Neural crest cell (in vitro differentiated cells): ENCODE results near the gene ENOX1. TPM values are rescaled to one million over a fixed set of nuclear protein-coding genes. Genes with fewer than 3 reads are reported as not detected.
A peak's percentile ranks its signal among the peaks of the same experiment; 100 is the strongest.

Source experiments
- DNase-seq: peaks from one replicate; pipeline ENCODE4 v3.0.0; 2021; ENCODE audit warnings: low read depth, mixed read lengths, low spot score
- H3K27ac Mint-ChIP-seq: one replicate; pipeline ENCODE4 v1.8.0; 2021; ENCODE audit warnings: mild to moderate bottlenecking, mixed read lengths; ENCODE audit not compliant: unreplicated experiment
- H3K27me3 Mint-ChIP-seq: 2 replicates; pipeline ENCODE4 v1.8.0; 2021; ENCODE audit warnings: low read depth, mild to moderate bottlenecking, mixed read lengths
- H3K36me3 Mint-ChIP-seq: 2 replicates; pipeline ENCODE4 v1.8.0; 2021; ENCODE audit warnings: low read depth, mild to moderate bottlenecking, mixed read lengths
- H3K4me1 Mint-ChIP-seq: 2 replicates; pipeline ENCODE4 v1.8.0; 2021; ENCODE audit warnings: mixed read lengths
- H3K4me3 Mint-ChIP-seq: one replicate; pipeline ENCODE4 v1.8.0; 2021; ENCODE audit warnings: mild to moderate bottlenecking, mixed read lengths
- H3K9me3 Mint-ChIP-seq: 2 replicates; pipeline ENCODE4 v1.8.0; 2021; ENCODE audit warnings: mixed read lengths
- total RNA-seq: library from RNA; stranded (reverse); gene quantifications from 2 replicates; pipeline ENCODE4 v1.2.1, GENCODE V29; 2021
- TF ChIP-seq, protein P1 (sequence below): fragments of 200-600 bp; sonication (generic); conservative IDR thresholded peaks from 2 replicates; pipeline ENCODE4 v1.5.0; 2021; ENCODE audit warnings: antibody characterized with exemption, mild to moderate bottlenecking

The ENOX1 gene
- total RNA-seq, 1 donor from 2014 or later, result 3.8 TPM

DNA sequence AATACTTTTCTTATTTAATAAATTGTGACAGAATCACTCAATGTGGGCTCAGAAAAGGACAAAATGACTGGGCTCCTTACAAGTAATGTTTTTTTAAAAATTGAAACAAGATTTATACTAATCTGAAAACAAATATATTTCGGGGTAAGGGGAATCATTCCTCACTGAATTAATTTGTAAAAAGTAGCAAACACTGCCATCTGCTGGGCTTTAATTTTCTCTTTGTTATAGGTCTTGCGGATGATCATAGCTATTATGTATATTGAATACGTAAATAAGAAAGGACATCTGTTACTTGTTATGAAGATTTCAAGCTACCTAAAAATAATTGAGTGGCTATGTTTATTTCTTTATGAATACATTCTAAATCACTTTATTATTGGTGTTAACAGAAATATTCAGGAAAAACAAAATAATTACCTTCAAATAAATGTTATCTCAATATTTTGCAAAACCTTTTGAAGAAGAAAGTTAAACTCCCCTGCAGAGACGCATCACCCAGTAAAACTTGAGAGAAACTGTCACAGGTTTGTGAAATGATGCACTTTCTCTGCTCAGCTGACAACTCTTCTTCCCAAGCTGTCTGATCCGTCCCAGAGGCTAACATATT is 17.8 kb upstream of the ENOX1 start:
- H3K4me1 Mint-ChIP-seq, result peaks cover 6% of the 10 kb centered on the region
- peak; percentile 42 for DNase-seq
- peaks cover 2% of the 10 kb centered on the region for H3K36me3 Mint-ChIP-seq
- no peak overlapping the region for H3K27ac Mint-ChIP-seq
- TF ChIP-seq, protein P1, sequence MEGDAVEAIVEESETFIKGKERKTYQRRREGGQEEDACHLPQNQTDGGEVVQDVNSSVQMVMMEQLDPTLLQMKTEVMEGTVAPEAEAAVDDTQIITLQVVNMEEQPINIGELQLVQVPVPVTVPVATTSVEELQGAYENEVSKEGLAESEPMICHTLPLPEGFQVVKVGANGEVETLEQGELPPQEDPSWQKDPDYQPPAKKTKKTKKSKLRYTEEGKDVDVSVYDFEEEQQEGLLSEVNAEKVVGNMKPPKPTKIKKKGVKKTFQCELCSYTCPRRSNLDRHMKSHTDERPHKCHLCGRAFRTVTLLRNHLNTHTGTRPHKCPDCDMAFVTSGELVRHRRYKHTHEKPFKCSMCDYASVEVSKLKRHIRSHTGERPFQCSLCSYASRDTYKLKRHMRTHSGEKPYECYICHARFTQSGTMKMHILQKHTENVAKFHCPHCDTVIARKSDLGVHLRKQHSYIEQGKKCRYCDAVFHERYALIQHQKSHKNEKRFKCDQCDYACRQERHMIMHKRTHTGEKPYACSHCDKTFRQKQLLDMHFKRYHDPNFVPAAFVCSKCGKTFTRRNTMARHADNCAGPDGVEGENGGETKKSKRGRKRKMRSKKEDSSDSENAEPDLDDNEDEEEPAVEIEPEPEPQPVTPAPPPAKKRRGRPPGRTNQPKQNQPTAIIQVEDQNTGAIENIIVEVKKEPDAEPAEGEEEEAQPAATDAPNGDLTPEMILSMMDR, result peak; percentile 81
- peaks cover 1% of the 10 kb centered on the region for H3K9me3 Mint-ChIP-seq
- H3K27me3 Mint-ChIP-seq, result peaks cover 3% of the 10 kb centered on the region
- H3K4me3 Mint-ChIP-seq, result no peak overlapping the region

DNA sequence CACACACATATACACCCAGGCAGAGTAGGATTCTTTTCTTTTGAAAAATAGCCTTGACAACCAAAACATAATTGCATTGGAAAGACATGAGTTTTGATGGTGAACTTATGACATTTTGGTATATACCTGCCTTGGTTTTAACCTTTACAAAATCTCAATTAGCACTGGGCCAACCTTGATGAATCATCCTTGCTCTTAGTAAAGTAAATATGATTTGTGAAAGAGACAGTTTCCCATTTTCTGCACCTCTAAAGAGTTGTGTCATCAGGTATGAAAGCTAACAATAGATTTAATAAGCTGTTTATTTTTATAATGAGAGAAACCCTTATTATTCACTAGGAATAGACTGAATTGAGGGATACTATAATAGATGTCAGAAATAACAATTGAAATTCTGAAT is 15.7 kb upstream of the ENOX1 start:
- no peak overlapping the region for H3K4me3 Mint-ChIP-seq
- H3K4me1 Mint-ChIP-seq, result peaks cover 6% of the 10 kb centered on the region

DNA sequence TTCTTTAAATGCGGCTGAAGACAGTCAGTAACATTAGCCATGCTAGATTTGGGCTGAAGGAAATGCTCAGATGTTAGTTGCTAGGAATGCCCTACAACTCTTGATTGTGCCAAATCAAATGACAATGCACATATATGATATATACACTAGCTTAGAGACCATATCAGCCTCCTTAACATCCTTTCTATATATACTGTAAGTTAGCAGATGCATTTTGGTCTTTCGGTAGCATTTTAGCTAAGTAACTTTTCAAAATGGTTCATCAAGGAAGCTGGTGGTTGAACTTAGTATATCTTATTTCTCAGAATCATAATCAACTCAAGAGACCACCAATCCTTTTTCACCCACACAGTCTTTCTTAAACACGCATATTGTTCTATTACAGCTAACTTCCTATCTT is 14.1 kb upstream of the ENOX1 start:
- DNase-seq, result no peak
- no peaks in the 10 kb centered on the region for H3K9me3 Mint-ChIP-seq
- no peak overlapping the region for H3K4me3 Mint-ChIP-seq
- TF ChIP-seq, protein P1, result no peak
- peaks cover 9% of the 10 kb centered on the region for H3K4me1 Mint-ChIP-seq
- H3K36me3 Mint-ChIP-seq, result no peaks in the 10 kb centered on the region
- peaks cover 3% of the 10 kb centered on the region for H3K27me3 Mint-ChIP-seq
- no peak overlapping the region for H3K27ac Mint-ChIP-seq

More for the DNA sequence above, 15.7 kb upstream of the ENOX1 start:
- DNase-seq, result no peak
- Mint-ChIP-seq H3K27me3 (peaks cover 3% of the 10 kb centered on the region), H3K36me3 (no peaks in the 10 kb centered on the region), H3K9me3 (no peaks in the 10 kb centered on the region), H3K27ac (no peak overlapping the region)
- TF ChIP-seq, protein P1, result no peak

DNA sequence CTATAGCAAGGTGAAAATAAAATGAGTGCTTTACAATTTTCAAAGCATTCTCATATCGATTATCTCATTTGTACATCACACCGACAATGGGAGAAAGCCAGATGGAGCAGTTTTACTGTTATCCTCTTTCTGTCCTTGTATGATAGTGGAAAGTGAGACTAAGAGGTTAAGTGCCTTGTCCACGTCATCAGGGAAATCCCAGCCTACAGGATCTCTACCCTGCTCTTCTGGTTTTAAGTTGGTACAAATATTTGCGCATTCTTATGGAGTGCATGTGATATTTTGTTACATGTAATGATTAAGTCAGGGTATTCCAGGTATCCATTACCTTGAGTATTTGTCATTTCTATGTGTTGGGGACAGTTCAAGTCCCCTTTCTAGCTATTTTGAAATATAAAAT is 12.4 kb upstream of the ENOX1 start:
- H3K9me3 Mint-ChIP-seq, result no peaks in the 10 kb centered on the region
- H3K27me3 Mint-ChIP-seq, result no peaks in the 10 kb centered on the region
- no peak overlapping the region for H3K4me3 Mint-ChIP-seq
- no peaks in the 10 kb centered on the region for H3K36me3 Mint-ChIP-seq
- H3K27ac Mint-ChIP-seq, result no peak overlapping the region
- TF ChIP-seq, protein P1, result no peak
- no peak for DNase-seq
- H3K4me1 Mint-ChIP-seq, result peaks cover 5% of the 10 kb centered on the region

DNA sequence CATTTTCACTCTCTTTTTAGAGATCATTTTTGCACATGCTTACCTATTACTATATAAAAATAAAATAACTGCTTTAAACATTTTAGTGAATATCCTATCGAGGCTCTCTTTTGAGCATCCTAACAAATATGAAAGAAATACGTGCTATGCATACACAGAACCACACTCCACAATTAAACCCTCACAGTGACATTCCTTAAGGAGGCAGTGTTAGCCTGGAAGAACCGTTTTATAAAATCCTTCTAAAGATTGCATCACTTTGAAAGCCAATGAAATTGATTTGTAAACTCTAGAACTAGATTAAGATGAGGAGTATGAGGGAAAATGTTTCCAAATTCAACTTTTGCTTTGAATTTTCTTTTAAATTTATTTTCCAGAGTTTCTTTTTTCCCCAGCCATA is 11.1 kb upstream of the ENOX1 start:
- Mint-ChIP-seq H3K9me3 (no peaks in the 10 kb centered on the region), H3K36me3 (no peaks in the 10 kb centered on the region), H3K27me3 (no peaks in the 10 kb centered on the region), H3K4me1 (peaks cover 3% of the 10 kb centered on the region), H3K27ac (no peak overlapping the region), H3K4me3 (no peak overlapping the region)
- TF ChIP-seq, protein P1, result no peak
- DNase-seq, result no peak

DNA sequence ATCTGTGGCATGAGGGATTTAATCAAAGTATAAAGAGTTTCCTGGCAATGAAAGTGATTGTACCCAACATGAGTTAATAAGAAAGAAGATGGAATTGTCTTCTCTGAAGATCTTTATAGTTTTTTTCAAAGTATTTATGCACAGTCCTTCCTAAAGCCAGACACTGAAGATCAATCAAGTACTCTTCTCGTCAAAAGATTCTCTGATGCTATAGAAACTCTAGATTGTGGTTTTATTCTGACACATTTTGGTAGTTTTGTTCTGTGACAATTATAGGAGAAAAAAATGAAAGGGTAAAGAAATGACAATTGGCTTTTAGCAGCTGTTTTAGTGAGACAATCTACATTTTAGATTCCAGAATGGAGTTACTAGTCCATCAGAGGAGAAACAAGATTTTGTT is 10.4 kb upstream of the ENOX1 start:
- no peak overlapping the region for H3K27ac Mint-ChIP-seq
- H3K27me3 Mint-ChIP-seq, result no peaks in the 10 kb centered on the region

More for the DNA sequence above, 10.4 kb upstream of the ENOX1 start:
- no peak overlapping the region for H3K4me3 Mint-ChIP-seq
- H3K4me1 Mint-ChIP-seq, result peaks cover 3% of the 10 kb centered on the region
- no peaks in the 10 kb centered on the region for H3K36me3 Mint-ChIP-seq
- no peak for DNase-seq
- TF ChIP-seq, protein P1, result no peak
- no peaks in the 10 kb centered on the region for H3K9me3 Mint-ChIP-seq
